Prostate gland (tissue), 2 donors: ENCODE results near the gene TMEM242.

Experiments used
- POLR2A ChIP-seq: fragments of 450-650 bp; IDR thresholded peaks from one replicate; pipeline ENCODE4 v1.6.1; 2016; ENCODE audit warnings: antibody characterized with exemption, mild to moderate bottlenecking
- POLR2AphosphoS5 ChIP-seq: sonication (generic); formaldehyde crosslinking; IDR thresholded peaks from one replicate; pipeline ENCODE4 v1.6.1; 2017; ENCODE audit warnings: antibody characterized with exemption
- TF ChIP-seq, protein P1 (sequence below), 4 experiments: fragments of 200-600 bp in 2 of 4; fragments of 450-650 bp in 2 of 4; sonication (generic) in 2 of 4; IDR thresholded peaks; 1 replicate in 3 of 4; 2 replicates in 1 of 4; pipeline ENCODE4 v1.5.1; 2016 to 2019; ENCODE audit warnings: antibody characterized with exemption in 4 of 4, mild to moderate bottlenecking in 2 of 4, moderate library complexity in 2 of 4

- TF ChIP-seq POLR2AphosphoS5 (no peak), POLR2A (no peak)
- TF ChIP-seq, protein P1, sequence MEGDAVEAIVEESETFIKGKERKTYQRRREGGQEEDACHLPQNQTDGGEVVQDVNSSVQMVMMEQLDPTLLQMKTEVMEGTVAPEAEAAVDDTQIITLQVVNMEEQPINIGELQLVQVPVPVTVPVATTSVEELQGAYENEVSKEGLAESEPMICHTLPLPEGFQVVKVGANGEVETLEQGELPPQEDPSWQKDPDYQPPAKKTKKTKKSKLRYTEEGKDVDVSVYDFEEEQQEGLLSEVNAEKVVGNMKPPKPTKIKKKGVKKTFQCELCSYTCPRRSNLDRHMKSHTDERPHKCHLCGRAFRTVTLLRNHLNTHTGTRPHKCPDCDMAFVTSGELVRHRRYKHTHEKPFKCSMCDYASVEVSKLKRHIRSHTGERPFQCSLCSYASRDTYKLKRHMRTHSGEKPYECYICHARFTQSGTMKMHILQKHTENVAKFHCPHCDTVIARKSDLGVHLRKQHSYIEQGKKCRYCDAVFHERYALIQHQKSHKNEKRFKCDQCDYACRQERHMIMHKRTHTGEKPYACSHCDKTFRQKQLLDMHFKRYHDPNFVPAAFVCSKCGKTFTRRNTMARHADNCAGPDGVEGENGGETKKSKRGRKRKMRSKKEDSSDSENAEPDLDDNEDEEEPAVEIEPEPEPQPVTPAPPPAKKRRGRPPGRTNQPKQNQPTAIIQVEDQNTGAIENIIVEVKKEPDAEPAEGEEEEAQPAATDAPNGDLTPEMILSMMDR (IDR thresholded peaks at IDR 0.05) = no peak
Measured at GRCh38 chr6:157305670-157306653, 17.4 kb downstream of the TMEM242 start.
